B cell (primary cell): Measurements from ENCODE around the gene PDXK. TPM values are rescaled to one million over a fixed set of nuclear protein-coding genes. Genes with fewer than 3 reads are reported as not detected.

Source experiments
- ATAC-seq: fragments of 200-7000 bp; cut with Tn5 transposase; one replicate; pipeline ENCODE4 v1.10.0; 2021; ENCODE audit warnings: low read depth, mild to moderate bottlenecking, moderate number of reproducible peaks, moderate library complexity
- CTCF ChIA-PET: fragments of 350-600 bp; sonication (Branson Sonifier 250); formaldehyde crosslinking; loops from one replicate; lab custom pipeline; 2021; ENCODE audit warnings: antibody characterized with exemption, inconsistent platforms; lab: Charles Lee
- POLR2A ChIA-PET: fragments of 350-600 bp; sonication (Branson Sonifier 250); formaldehyde crosslinking; loops from one replicate; lab custom pipeline; 2021; ENCODE audit warnings: antibody characterized with exemption; lab: Charles Lee
- DNase-seq: peaks from one replicate; pipeline ENCODE4 v3.0.0; 2013
- H2AFZ ChIP-seq: 2 replicates; pipeline ENCODE4 v1.6.1; 2012; ENCODE audit warnings: mild to moderate bottlenecking, low read depth, low read length; ENCODE audit not compliant: insufficient read depth, poor library complexity, severe bottlenecking
- H3K27ac ChIP-seq, 2 donors: 1 replicate in 1 of 2; 2 replicates in 1 of 2; pipeline ENCODE4 v1.5.1; 2012 to 2013; ENCODE audit warnings: low read length in 2 of 2, mild to moderate bottlenecking in 2 of 2, moderate library complexity in 1 of 2
- H3K27me3 ChIP-seq, 4 experiments: fragments of 200-600 bp in 1 of 4; sonication (generic) in 1 of 4; replicated peaks in 1 of 4; 1 replicate in 2 of 4; 2 replicates in 2 of 4; pipeline versions ENCODE4 v1.6.1 to v1.7.0; 2013 to 2016; ENCODE audit warnings: low read length in 3 of 4, mild to moderate bottlenecking in 2 of 4, mixed read lengths in 1 of 4, moderate library complexity in 1 of 4; ENCODE audit not compliant: insufficient read depth in 4 of 4, control insufficient read depth in 3 of 4; ENCODE audit errors: control extremely low read depth in 1 of 4
- H3K36me3 ChIP-seq, 2 experiments: replicated peaks in 1 of 2; 1 replicate in 1 of 2; 2 replicates in 1 of 2; pipeline versions ENCODE4 v1.6.1 to v1.7.1; 2013; ENCODE audit warnings: low read length in 1 of 2; ENCODE audit not compliant: insufficient read depth in 2 of 2, control insufficient read depth in 1 of 2; ENCODE audit errors: control extremely low read depth in 1 of 2, extremely low read depth in 1 of 2
- H3K4me1 ChIP-seq, 2 donors: fragments of 200-600 bp in 1 of 2; sonication (generic) in 1 of 2; 1 replicate in 1 of 2; 2 replicates in 1 of 2; pipeline versions ENCODE4 v1.5.1 to v1.6.1; 2013 to 2017; ENCODE audit warnings: low read length in 2 of 2; ENCODE audit not compliant: control insufficient read depth in 2 of 2, insufficient read depth in 2 of 2
- H3K4me2 ChIP-seq: replicated peaks from 2 replicates; pipeline ENCODE3; 2012; ENCODE audit warnings: mild to moderate bottlenecking, low read depth, low read length; ENCODE audit not compliant: poor library complexity, severe bottlenecking
- H3K4me3 ChIP-seq, 5 experiments: fragments of 200-600 bp in 1 of 5; sonication (generic) in 1 of 5; 1 replicate in 3 of 5; 2 replicates in 2 of 5; pipeline versions ENCODE4 v1.5.1 to v1.7.0; 2011 to 2016; ENCODE audit warnings: low read length in 4 of 5, mild to moderate bottlenecking in 4 of 5, low read depth in 2 of 5, control low read depth in 1 of 5, moderate library complexity in 1 of 5; ENCODE audit not compliant: insufficient read depth in 1 of 5; ENCODE audit errors: control extremely low read depth in 1 of 5, extremely low read depth in 1 of 5
- H3K79me2 ChIP-seq: fragments of 200-600 bp; sonication (generic); one replicate; pipeline ENCODE4 v1.6.0; 2016; ENCODE audit warnings: low read length; ENCODE audit not compliant: control insufficient read depth, insufficient read depth
- H3K9ac ChIP-seq: fragments of 200-600 bp; sonication (generic); 2 replicates; pipeline ENCODE4 v1.6.1; 2017; ENCODE audit warnings: mild to moderate bottlenecking, low read length, moderate library complexity
- H3K9me3 ChIP-seq, 3 donors: one replicate each; pipeline versions ENCODE4 v1.6.1 to v1.7.1; 2013; ENCODE audit warnings: low read length in 2 of 3; ENCODE audit not compliant: control insufficient read depth in 2 of 3, insufficient read depth in 1 of 3; ENCODE audit errors: control extremely low read depth in 1 of 3
- H4K20me1 ChIP-seq: 2 replicates; pipeline ENCODE4 v1.6.0; 2012; ENCODE audit warnings: mild to moderate bottlenecking, low read length; ENCODE audit not compliant: insufficient read depth, control insufficient read depth, poor library complexity, severe bottlenecking
- H3K27ac Mint-ChIP-seq: one replicate; pipeline ENCODE4 v1.8.0; 2021; ENCODE audit warnings: mixed read lengths
- H3K27me3 Mint-ChIP-seq: one replicate; pipeline ENCODE4 v1.8.0; 2021; ENCODE audit warnings: mixed read lengths
- H3K4me1 Mint-ChIP-seq: one replicate; pipeline ENCODE4 v1.8.0; 2021; ENCODE audit warnings: mixed read lengths
- H3K4me3 Mint-ChIP-seq: one replicate; pipeline ENCODE4 v1.8.0; 2021; ENCODE audit warnings: mixed read lengths
- H3K9me3 Mint-ChIP-seq: one replicate; pipeline ENCODE4 v1.8.0; 2022; ENCODE audit warnings: mixed read lengths; ENCODE audit not compliant: insufficient read depth
- EZH2 ChIP-seq: IDR thresholded peaks from 2 replicates; pipeline ENCODE4 v1.6.1; 2012; ENCODE audit warnings: borderline replicate concordance, low read depth, mild to moderate bottlenecking, moderate library complexity, low read length; ENCODE audit not compliant: insufficient read depth, poor library complexity, severe bottlenecking
- WGBS: methylation state at CpG from one replicate; pipeline ENCODE4 v1.1.5; 2013; ENCODE audit warnings: missing lambda C conversion rate; ENCODE audit not compliant: insufficient coverage; 5-methylcytosine and 5-hydroxymethylcytosine counted together
- intact Hi-C: fragments of 100-400 bp; cut with micrococcal nuclease; formaldehyde crosslinking; loops from one replicate; pipeline ENCODE4 v1.10.0; 2022
- polyA plus RNA-seq: library from polyadenylated mRNA; depleted of rRNA; stranded (reverse); fragments of >200 nt; gene quantifications from 2 replicates; pipeline ENCODE4 v1.2.3, GENCODE V29; 2012
- total RNA-seq, 2 donors: library from RNA; stranded (reverse); fragments of 120-200 nt in 1 of 2; gene quantifications; 1 replicate in 1 of 2; 2 replicates in 1 of 2; pipeline versions ENCODE4 v1.2.3 to v1.2.4, GENCODE V29; 2013 to 2022
- TF ChIP-seq, protein P1 (sequence below): fragments of 200-600 bp; IDR thresholded peaks from one replicate; pipeline ENCODE4 v1.8.0; 2022; ENCODE audit warnings: antibody characterized with exemption, mild to moderate bottlenecking

PDXK gene
- total and polyA plus RNA-seq, 2 donors (not counting 1 experiment from before 2014, with no cell fraction given) = 31.1 to 102 TPM

DNA sequence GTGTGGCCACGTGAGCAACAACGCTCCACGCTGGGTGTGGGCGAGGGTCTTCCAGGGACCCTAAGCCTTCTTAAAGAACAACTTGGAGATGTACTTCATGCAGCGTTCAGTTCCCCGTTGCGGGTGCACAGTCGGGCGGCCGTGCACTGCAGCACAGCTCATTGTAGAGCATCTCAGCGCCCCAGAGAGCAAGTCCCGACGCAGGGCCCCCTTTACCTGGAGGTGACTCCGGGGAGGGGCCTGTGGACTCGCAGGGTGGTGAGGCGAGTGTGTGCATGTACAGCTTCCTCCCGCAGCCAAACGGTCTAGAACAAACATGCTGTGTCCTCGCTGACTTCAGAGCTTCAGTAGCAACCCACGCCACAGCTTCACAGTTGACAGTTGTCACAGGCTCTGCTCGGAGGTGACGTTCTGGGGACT is 89.9 kb downstream of the PDXK start:
- no peak overlapping the region for H3K27ac ChIP-seq
- no peak overlapping the region for H3K27ac Mint-ChIP-seq
- H3K79me2 ChIP-seq = peaks cover 27% of the 10 kb centered on the region
- ChIA-PET CTCF (interaction anchor here (1.0 to 3.8 kb wide), 3 partner anchors 129 to 168 kb away, joined by 3 to 46 read pairs (median 4); no protein-coding TSS in a partner anchor), POLR2A (no interaction called here)
- 89% methylated on average over 21 of the region's 22 CpGs for WGBS
- H2AFZ ChIP-seq = no peak overlapping the region
- no peak overlapping the region for H3K4me3 ChIP-seq
- no peak overlapping the region for H3K4me3 Mint-ChIP-seq
- H3K27me3 Mint-ChIP-seq = peaks cover 7% of the 10 kb centered on the region
- no peaks in the 10 kb centered on the region for H3K9me3 Mint-ChIP-seq
- TF ChIP-seq, protein P1, sequence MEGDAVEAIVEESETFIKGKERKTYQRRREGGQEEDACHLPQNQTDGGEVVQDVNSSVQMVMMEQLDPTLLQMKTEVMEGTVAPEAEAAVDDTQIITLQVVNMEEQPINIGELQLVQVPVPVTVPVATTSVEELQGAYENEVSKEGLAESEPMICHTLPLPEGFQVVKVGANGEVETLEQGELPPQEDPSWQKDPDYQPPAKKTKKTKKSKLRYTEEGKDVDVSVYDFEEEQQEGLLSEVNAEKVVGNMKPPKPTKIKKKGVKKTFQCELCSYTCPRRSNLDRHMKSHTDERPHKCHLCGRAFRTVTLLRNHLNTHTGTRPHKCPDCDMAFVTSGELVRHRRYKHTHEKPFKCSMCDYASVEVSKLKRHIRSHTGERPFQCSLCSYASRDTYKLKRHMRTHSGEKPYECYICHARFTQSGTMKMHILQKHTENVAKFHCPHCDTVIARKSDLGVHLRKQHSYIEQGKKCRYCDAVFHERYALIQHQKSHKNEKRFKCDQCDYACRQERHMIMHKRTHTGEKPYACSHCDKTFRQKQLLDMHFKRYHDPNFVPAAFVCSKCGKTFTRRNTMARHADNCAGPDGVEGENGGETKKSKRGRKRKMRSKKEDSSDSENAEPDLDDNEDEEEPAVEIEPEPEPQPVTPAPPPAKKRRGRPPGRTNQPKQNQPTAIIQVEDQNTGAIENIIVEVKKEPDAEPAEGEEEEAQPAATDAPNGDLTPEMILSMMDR = no peak
- TF ChIP-seq EZH2 = no peak
- ATAC-seq = no peak
- H3K4me1 Mint-ChIP-seq = peaks cover 30% of the 10 kb centered on the region
- peaks cover 0 to 6% (median 0%) of the 10 kb centered on the region in 3 donors for H3K9me3 ChIP-seq
- peaks cover 0 to 3% of the 10 kb centered on the region in 2 experiments for H3K36me3 ChIP-seq
- DNase-seq = no peak
- H3K9ac ChIP-seq = no peak overlapping the region
- H3K4me2 ChIP-seq = no peak overlapping the region
- H4K20me1 ChIP-seq = peaks cover 59% of the 10 kb centered on the region
- intact Hi-C loops = loop anchor here (10.0 kb wide), 1 partner anchor 56 kb away; the partner anchor contains the start of gene AGPAT3
- peaks cover 0 to 22% (median 5%) of the 10 kb centered on the region in 4 experiments for H3K27me3 ChIP-seq
- H3K4me1 ChIP-seq = peaks cover 33 to 51% of the 10 kb centered on the region in 2 donors

DNA sequence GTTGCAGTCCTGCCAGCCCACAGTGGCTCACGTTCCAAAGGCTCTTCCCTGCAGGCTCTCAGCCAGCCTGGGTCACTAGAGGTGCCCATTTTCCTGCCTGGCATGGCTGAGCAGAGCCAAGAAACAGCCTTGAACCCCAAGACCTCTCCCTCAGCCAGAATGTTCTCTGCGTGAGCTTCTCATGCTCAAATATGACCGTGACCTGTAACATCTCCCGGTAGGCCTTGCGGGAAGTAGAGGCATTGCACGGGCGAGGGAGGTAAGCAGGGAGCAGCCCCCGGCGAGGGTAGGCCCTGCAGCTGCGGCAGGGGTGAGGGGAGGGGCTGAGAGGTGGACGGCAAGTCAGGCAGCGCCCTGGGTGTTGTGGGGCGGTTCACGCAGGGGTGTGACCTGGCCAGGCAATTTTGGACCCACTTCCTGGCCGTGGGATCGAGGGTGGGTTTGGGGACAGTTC is 90.4 kb downstream of the PDXK start:
- Mint-ChIP-seq H3K9me3 (no peaks in the 10 kb centered on the region), H3K27me3 (peaks cover 7% of the 10 kb centered on the region), H3K27ac (no peak overlapping the region), H3K4me1 (peaks cover 30% of the 10 kb centered on the region), H3K4me3 (no peak overlapping the region)
- DNase-seq (no peak), ATAC-seq (no peak)
- H3K27me3 ChIP-seq = peaks cover 0 to 22% (median 5%) of the 10 kb centered on the region in 4 experiments
- WGBS = 97% methylated on average over 11 of the region's 16 CpGs
- H3K27ac ChIP-seq = no peak overlapping the region
- peaks cover 27% of the 10 kb centered on the region for H3K79me2 ChIP-seq
- H3K9ac ChIP-seq = no peak overlapping the region
- peaks cover 0 to 6% (median 0%) of the 10 kb centered on the region in 3 donors for H3K9me3 ChIP-seq
- H3K4me1 ChIP-seq = peaks cover 32 to 46% of the 10 kb centered on the region in 2 donors
- H3K4me3 ChIP-seq = no peak overlapping the region
- CTCF ChIA-PET = interaction anchor here (1.0 to 3.8 kb wide), 3 partner anchors 128 to 167 kb away, joined by 3 to 46 read pairs (median 4); no protein-coding TSS in a partner anchor
- H4K20me1 ChIP-seq = peaks cover 57% of the 10 kb centered on the region
- intact Hi-C loops = loop anchor here (10.0 kb wide), 1 partner anchor 55 kb away; the partner anchor contains the start of gene AGPAT3
- no peak overlapping the region for H2AFZ ChIP-seq
- H3K36me3 ChIP-seq = no peaks in the 10 kb centered on the region
- no peak overlapping the region for H3K4me2 ChIP-seq
- no peak for TF ChIP-seq EZH2
- TF ChIP-seq, protein P1 = no peak
- POLR2A ChIA-PET = no interaction called here
